GM23338 (cell line): ENCODE results near the gene ATP5F1A. TPM values are rescaled to one million over a fixed set of nuclear protein-coding genes. Genes with fewer than 3 reads are reported as not detected.
A peak's percentile ranks its signal among the peaks of the same experiment; 100 is the strongest.

Experiments used
- ATAC-seq: fragments of 200-7000 bp; cut with Tn5 transposase; 3 replicates; pipeline ENCODE4 v1.9.1; 2020
- DNase-seq: peaks from one replicate; pipeline ENCODE4 v3.0.0-alpha.2; 2015; ENCODE audit warnings: low spot score
- H2AFZ ChIP-seq: fragments of 200-600 bp; sonication (generic); 2 replicates; pipeline ENCODE4 v1.8.0; 2016; ENCODE audit warnings: antibody characterized with exemption, mild to moderate bottlenecking, moderate library complexity
- H3F3A ChIP-seq: fragments of 200-600 bp; sonication (generic); replicated peaks from 2 replicates; pipeline ENCODE4 v1.8.0; 2017; ENCODE audit warnings: antibody characterized with exemption, mixed run types, low read depth
- H3K27ac ChIP-seq: fragments of 200-600 bp; sonication (generic); 2 replicates; pipeline ENCODE4 v1.6.1; 2016; ENCODE audit warnings: low read depth
- H3K27me3 ChIP-seq: fragments of 200-600 bp; sonication (generic); 2 replicates; pipeline ENCODE4 v1.8.0; 2016; ENCODE audit warnings: mild to moderate bottlenecking, mixed run types, moderate library complexity; ENCODE audit not compliant: insufficient read depth
- H3K36me3 ChIP-seq: fragments of 200-600 bp; sonication (generic); 2 replicates; pipeline ENCODE4 v1.8.0; 2016; ENCODE audit warnings: mild to moderate bottlenecking; ENCODE audit not compliant: insufficient read depth
- H3K4me1 ChIP-seq: fragments of 200-600 bp; sonication (generic); 2 replicates; pipeline ENCODE4 v1.8.0; 2016; ENCODE audit warnings: mild to moderate bottlenecking, moderate library complexity; ENCODE audit not compliant: insufficient read depth
- H3K4me2 ChIP-seq: fragments of 200-600 bp; sonication (generic); 2 replicates; pipeline ENCODE4 v1.7.1; 2017; ENCODE audit warnings: mixed run types
- H3K4me3 ChIP-seq: fragments of 200-600 bp; sonication (generic); 2 replicates; pipeline ENCODE4 v1.6.1; 2016; ENCODE audit warnings: mixed run types
- H3K79me2 ChIP-seq: fragments of 200-600 bp; sonication (generic); replicated peaks from 2 replicates; pipeline ENCODE4 v1.8.0; 2017; ENCODE audit warnings: mild to moderate bottlenecking; ENCODE audit not compliant: insufficient read depth
- H3K9me2 ChIP-seq: fragments of 200-600 bp; sonication (generic); 2 replicates; pipeline ENCODE4 v1.8.0; 2017; ENCODE audit not compliant: insufficient read depth
- H4K20me1 ChIP-seq: fragments of 200-600 bp; sonication (generic); replicated peaks from 2 replicates; pipeline ENCODE4 v1.8.0; 2017; ENCODE audit warnings: mild to moderate bottlenecking; ENCODE audit not compliant: insufficient read depth
- H3K27ac Mint-ChIP-seq: 2 replicates; pipeline ENCODE4 v1.8.0; 2020; ENCODE audit warnings: inconsistent platforms, mild to moderate bottlenecking, moderate library complexity, mixed read lengths
- H3K27me3 Mint-ChIP-seq: 3 replicates; pipeline ENCODE4 v1.8.0; 2022; ENCODE audit warnings: low read depth, mild to moderate bottlenecking, moderate library complexity, mixed read lengths, inconsistent platforms; ENCODE audit not compliant: insufficient read depth, poor library complexity
- H3K36me3 Mint-ChIP-seq: 3 replicates; pipeline ENCODE4 v1.8.0; 2021; ENCODE audit warnings: low read depth, mild to moderate bottlenecking, inconsistent platforms, moderate library complexity, mixed read lengths
- H3K4me1 Mint-ChIP-seq: 3 replicates; pipeline ENCODE4 v1.8.0; 2020; ENCODE audit warnings: mild to moderate bottlenecking, inconsistent platforms, mixed read lengths
- H3K4me3 Mint-ChIP-seq: 3 replicates; pipeline ENCODE4 v1.8.0; 2021; ENCODE audit warnings: moderate library complexity, mild to moderate bottlenecking, inconsistent platforms, mixed read lengths
- H3K9me3 Mint-ChIP-seq: 3 replicates; pipeline ENCODE4 v1.8.0; 2020; ENCODE audit warnings: moderate library complexity, mild to moderate bottlenecking, inconsistent platforms, mixed read lengths
- NANOG ChIP-seq: IDR thresholded peaks from 2 replicates; pipeline ENCODE4 v1.6.1; 2016; ENCODE audit warnings: antibody characterized with exemption, borderline replicate concordance
- STAT1 ChIP-seq: IDR thresholded peaks from one replicate; pipeline ENCODE4 v1.6.1; 2016; ENCODE audit warnings: antibody characterized with exemption; ENCODE audit not compliant: unreplicated experiment
- ZNF331 ChIP-seq: fragments of 250-450 bp; sonication (Bioruptor Pico); IDR thresholded peaks from 2 replicates; pipeline ENCODE4 v1.5.0; 2020; ENCODE audit warnings: low read depth, mild to moderate bottlenecking, moderate library complexity
- polyA plus RNA-seq: library from polyadenylated mRNA; unstranded; fragments of >200 nt; fragmentation: Nextera tagmentation; extraction: Ambion mirVana; gene quantifications from 2 replicates; pipeline ENCODE4 v1.2.1, GENCODE V29; 2016
- total RNA-seq: library from RNA; depleted of rRNA; stranded (reverse); fragments of >200 nt; shearing (Covaris generic); gene quantifications from 2 replicates; pipeline ENCODE4 v1.2.3, GENCODE V29; 2014
- TF ChIP-seq, protein P1 (sequence below): fragments of 250-450 bp; sonication (Bioruptor Pico); IDR thresholded peaks from 2 replicates; pipeline ENCODE4 v1.5.0; 2020; ENCODE audit warnings: mild to moderate bottlenecking, moderate library complexity
- TF ChIP-seq, protein P2 (sequence below): IDR thresholded peaks from 2 replicates; pipeline ENCODE4 v1.6.1; 2016; ENCODE audit warnings: antibody characterized with exemption
- TF ChIP-seq, protein P3 (sequence below), 2 experiments: fragments of 200-600 bp in 1 of 2; sonication (generic) in 1 of 2; conservative IDR thresholded peaks; 2 replicates each; pipeline versions ENCODE4 v1.5.1 to v1.6.1; 2016 to 2017; ENCODE audit warnings: antibody characterized with exemption in 2 of 2, low read depth in 2 of 2, mild to moderate bottlenecking in 2 of 2, moderate library complexity in 1 of 2

Gene ATP5F1A
- total and polyA plus RNA-seq, 2 experiments from 2014 or later, result 353 to 822 TPM

DNA sequence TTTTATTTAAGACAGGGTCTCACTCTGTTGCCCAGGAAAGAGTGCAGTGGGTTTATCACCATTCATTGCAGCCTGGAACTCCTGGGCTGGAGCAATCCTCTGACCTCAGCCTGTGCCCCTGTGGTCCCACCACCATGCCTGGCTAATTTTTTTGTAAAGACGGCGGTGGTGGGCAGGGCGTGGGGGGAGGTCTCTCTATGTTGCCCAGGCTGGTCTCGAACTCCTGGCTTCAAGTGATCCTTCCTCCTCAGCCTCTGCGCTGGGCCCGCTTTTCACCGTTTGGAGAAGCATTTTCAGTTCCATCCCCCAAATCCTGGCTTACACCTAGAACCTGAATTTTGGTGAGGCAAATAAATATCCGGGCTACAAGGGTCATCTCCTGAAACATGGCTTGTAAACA lies 1.4 kb upstream of the ATP5F1A start (continued):
- TF ChIP-seq, protein P1, sequence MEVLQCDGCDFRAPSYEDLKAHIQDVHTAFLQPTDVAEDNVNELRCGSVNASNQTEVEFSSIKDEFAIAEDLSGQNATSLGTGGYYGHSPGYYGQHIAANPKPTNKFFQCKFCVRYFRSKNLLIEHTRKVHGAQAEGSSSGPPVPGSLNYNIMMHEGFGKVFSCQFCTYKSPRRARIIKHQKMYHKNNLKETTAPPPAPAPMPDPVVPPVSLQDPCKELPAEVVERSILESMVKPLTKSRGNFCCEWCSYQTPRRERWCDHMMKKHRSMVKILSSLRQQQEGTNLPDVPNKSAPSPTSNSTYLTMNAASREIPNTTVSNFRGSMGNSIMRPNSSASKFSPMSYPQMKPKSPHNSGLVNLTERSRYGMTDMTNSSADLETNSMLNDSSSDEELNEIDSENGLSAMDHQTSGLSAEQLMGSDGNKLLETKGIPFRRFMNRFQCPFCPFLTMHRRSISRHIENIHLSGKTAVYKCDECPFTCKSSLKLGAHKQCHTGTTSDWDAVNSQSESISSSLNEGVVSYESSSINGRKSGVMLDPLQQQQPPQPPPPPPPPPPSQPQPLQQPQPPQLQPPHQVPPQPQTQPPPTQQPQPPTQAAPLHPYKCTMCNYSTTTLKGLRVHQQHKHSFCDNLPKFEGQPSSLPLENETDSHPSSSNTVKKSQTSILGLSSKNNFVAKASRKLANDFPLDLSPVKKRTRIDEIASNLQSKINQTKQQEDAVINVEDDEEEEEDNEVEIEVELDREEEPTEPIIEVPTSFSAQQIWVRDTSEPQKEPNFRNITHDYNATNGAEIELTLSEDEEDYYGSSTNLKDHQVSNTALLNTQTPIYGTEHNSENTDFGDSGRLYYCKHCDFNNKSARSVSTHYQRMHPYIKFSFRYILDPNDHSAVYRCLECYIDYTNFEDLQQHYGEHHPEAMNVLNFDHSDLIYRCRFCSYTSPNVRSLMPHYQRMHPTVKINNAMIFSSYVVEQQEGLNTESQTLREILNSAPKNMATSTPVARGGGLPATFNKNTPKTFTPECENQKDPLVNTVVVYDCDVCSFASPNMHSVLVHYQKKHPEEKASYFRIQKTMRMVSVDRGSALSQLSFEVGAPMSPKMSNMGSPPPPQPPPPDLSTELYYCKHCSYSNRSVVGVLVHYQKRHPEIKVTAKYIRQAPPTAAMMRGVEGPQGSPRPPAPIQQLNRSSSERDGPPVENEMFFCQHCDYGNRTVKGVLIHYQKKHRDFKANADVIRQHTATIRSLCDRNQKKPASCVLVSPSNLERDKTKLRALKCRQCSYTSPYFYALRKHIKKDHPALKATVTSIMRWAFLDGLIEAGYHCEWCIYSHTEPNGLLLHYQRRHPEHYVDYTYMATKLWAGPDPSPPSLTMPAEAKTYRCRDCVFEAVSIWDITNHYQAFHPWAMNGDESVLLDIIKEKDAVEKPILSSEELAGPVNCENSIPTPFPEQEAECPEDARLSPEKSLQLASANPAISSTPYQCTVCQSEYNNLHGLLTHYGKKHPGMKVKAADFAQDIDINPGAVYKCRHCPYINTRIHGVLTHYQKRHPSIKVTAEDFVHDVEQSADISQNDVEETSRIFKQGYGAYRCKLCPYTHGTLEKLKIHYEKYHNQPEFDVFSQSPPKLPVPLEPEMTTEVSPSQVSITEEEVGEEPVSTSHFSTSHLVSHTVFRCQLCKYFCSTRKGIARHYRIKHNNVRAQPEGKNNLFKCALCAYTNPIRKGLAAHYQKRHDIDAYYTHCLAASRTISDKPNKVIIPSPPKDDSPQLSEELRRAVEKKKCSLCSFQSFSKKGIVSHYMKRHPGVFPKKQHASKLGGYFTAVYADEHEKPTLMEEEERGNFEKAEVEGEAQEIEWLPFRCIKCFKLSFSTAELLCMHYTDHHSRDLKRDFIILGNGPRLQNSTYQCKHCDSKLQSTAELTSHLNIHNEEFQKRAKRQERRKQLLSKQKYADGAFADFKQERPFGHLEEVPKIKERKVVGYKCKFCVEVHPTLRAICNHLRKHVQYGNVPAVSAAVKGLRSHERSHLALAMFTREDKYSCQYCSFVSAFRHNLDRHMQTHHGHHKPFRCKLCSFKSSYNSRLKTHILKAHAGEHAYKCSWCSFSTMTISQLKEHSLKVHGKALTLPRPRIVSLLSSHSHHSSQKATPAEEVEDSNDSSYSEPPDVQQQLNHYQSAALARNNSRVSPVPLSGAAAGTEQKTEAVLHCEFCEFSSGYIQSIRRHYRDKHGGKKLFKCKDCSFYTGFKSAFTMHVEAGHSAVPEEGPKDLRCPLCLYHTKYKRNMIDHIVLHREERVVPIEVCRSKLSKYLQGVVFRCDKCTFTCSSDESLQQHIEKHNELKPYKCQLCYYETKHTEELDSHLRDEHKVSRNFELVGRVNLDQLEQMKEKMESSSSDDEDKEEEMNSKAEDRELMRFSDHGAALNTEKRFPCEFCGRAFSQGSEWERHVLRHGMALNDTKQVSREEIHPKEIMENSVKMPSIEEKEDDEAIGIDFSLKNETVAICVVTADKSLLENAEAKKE (CRISPR knock-in tag), result no peak
- TF ChIP-seq, protein P2, sequence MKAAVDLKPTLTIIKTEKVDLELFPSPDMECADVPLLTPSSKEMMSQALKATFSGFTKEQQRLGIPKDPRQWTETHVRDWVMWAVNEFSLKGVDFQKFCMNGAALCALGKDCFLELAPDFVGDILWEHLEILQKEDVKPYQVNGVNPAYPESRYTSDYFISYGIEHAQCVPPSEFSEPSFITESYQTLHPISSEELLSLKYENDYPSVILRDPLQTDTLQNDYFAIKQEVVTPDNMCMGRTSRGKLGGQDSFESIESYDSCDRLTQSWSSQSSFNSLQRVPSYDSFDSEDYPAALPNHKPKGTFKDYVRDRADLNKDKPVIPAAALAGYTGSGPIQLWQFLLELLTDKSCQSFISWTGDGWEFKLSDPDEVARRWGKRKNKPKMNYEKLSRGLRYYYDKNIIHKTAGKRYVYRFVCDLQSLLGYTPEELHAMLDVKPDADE, result no peak
- no peak for TF ChIP-seq ZNF331 (CRISPR knock-in tag)
- no peak for TF ChIP-seq STAT1
- TF ChIP-seq, protein P3, sequence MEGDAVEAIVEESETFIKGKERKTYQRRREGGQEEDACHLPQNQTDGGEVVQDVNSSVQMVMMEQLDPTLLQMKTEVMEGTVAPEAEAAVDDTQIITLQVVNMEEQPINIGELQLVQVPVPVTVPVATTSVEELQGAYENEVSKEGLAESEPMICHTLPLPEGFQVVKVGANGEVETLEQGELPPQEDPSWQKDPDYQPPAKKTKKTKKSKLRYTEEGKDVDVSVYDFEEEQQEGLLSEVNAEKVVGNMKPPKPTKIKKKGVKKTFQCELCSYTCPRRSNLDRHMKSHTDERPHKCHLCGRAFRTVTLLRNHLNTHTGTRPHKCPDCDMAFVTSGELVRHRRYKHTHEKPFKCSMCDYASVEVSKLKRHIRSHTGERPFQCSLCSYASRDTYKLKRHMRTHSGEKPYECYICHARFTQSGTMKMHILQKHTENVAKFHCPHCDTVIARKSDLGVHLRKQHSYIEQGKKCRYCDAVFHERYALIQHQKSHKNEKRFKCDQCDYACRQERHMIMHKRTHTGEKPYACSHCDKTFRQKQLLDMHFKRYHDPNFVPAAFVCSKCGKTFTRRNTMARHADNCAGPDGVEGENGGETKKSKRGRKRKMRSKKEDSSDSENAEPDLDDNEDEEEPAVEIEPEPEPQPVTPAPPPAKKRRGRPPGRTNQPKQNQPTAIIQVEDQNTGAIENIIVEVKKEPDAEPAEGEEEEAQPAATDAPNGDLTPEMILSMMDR (conservative IDR thresholded peaks at IDR 0.05; ENCODE audit: low read depth in 2 of 2), result no peak

DNA sequence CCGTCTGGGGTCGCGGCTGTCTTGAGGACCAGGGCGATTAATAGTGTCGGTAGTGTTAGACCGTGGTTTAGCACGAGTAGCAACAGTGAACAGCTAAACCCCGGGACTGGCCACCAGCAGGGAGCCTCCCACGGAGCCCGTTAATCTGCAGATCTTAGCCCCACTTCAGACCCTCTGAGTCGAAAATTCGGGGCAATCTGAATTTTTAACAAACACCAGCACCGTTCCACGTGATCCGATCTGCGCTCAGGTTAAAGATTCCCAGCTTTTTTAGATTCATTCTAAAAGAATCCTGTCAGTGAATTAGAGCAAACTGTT lies 479 bp upstream of the ATP5F1A start:
- H3K27me3 ChIP-seq, result no peaks in the 10 kb centered on the region
- H3K27me3 Mint-ChIP-seq, result peaks cover 9% of the 10 kb centered on the region
- peak overlapping the region; percentile 100 for H3K4me3 ChIP-seq
- TF ChIP-seq NANOG (no peak), ZNF331 (CRISPR knock-in tag) (no peak)
- TF ChIP-seq, protein P3 (conservative IDR thresholded peaks at IDR 0.05; ENCODE audit: low read depth in 2 of 2), result no peak

More for the DNA sequence above, 479 bp upstream of the ATP5F1A start:
- Histone ChIP-seq H4K20me1 (peaks cover 35% of the 10 kb centered on the region; the same call in 1 of the 2 replicates), H3K79me2 (peaks cover 45% of the 10 kb centered on the region), H3K4me2 (peak overlapping the region; percentile 85), H3K9me2 (no peaks in the 10 kb centered on the region), H3K4me1 (peaks cover 10% of the 10 kb centered on the region), H3F3A (0 out of 2 replicates have a peak, but pooled peaks cover 4% of the 10 kb centered on the region), H3K27ac (peak overlapping the region; percentile 68), H2AFZ (peak overlapping the region; percentile 33; the same call in 1 of the 2 replicates), H3K36me3 (peaks cover 15% of the 10 kb centered on the region)
- Mint-ChIP-seq H3K36me3 (peaks cover 29% of the 10 kb centered on the region), H3K27ac (peak overlapping the region; percentile 99), H3K9me3 (no peaks in the 10 kb centered on the region; the same call in 2 of the 3 replicates), H3K4me3 (peak overlapping the region; percentile 99), H3K4me1 (peaks cover 16% of the 10 kb centered on the region; the same call in 2 of the 3 replicates)
- DNase-seq (no peak), ATAC-seq (no peak)
